D721Med (cell line): Measurements from ENCODE around the gene OXSR1.

Source experiments
- DNase-seq: peaks from one replicate; pipeline ENCODE4 v3.0.0; 2011; ENCODE audit warnings: low spot score; ENCODE audit not compliant: insufficient read length
- FAIRE-seq: peaks from 2 replicates; lab custom pipeline; 2011; peaks lifted over from hg19 to GRCh38; lab: Jason Lieb, UNC
- TF ChIP-seq, protein P1 (sequence below): IDR thresholded peaks from 2 replicates; pipeline ENCODE4 v1.5.1; 2012; ENCODE audit warnings: mild to moderate bottlenecking, control low read depth; ENCODE audit not compliant: insufficient read depth; ENCODE audit errors: missing control alignments

Gene OXSR1

DNA sequence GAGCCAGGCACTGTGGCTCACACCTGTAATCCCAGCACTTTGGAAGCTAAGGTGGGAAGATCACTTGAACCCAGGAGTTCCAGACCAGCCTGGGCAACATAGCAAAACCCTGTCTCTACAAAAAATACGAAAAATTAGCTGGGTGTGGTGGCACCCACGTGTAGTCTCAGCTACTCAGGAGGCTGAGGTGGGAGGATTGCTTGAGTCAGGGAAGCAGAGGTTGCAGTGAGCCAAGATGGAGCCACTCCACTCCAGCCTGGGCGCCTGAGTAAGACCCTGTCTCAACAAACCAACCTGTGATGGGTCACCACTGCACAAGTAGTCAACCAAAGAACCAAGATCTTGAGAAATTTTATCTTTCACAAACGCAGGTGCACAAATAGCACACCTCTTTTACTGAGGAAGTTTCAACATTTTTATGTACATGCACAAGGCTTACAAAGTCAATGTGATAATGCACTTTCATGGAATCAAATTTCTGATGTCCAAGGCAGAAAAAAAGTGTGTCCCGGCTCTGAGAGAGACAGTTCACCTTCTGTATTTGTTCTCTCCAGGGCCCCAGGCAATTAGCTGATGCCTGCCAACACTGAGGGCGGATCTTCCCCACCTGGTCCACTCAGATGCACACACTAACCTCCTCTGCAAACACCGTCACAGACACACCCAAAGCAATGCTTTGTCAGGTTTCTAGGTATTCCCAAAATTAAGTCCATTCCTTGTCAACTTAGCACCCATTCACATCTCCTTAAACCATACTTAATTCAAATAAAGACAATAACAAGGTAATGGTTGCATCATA is 40.8 kb upstream of the OXSR1 start:
- DNase-seq = no peak
- TF ChIP-seq, protein P1, sequence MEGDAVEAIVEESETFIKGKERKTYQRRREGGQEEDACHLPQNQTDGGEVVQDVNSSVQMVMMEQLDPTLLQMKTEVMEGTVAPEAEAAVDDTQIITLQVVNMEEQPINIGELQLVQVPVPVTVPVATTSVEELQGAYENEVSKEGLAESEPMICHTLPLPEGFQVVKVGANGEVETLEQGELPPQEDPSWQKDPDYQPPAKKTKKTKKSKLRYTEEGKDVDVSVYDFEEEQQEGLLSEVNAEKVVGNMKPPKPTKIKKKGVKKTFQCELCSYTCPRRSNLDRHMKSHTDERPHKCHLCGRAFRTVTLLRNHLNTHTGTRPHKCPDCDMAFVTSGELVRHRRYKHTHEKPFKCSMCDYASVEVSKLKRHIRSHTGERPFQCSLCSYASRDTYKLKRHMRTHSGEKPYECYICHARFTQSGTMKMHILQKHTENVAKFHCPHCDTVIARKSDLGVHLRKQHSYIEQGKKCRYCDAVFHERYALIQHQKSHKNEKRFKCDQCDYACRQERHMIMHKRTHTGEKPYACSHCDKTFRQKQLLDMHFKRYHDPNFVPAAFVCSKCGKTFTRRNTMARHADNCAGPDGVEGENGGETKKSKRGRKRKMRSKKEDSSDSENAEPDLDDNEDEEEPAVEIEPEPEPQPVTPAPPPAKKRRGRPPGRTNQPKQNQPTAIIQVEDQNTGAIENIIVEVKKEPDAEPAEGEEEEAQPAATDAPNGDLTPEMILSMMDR = no peak
- no peak for FAIRE-seq

DNA sequence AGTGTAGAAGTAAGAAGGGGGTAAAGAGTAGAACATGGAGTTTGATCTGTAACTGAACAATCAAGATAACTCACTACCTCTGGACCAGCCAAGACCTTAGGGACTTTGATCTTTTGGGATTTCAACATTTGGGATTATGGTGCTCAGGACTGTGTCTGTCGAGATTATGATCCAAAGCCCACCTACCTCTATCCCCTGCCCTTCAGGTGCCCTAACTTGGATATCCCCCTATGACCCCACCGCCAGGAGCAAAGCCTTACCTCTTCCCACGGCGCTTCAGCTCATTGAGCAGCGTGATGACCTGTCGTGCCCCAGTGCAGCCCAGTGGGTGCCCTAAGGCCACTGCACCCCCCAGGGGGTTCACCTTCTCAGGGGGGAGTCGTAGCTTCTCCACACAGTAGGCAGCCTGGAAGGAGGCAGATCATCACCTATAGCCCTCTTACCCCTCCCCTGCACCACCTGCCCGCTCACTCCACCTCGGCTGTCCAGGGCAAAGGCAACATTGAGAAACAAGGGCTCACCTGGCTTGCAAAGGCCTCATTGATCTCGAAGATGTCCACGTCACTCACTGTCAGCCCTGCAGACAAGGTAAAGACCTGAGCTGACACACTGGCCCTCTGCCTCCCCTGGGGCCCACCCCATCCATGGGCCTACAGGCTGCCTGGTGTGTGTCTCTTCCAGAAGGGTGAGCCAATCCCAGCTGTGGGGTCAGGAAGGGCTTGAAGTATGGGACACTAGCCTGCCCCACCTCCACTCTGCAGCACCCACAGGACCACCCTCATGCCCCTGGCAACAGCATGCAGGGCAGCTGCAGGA is 39.8 kb upstream of the OXSR1 start:
- DNase-seq (no peak), FAIRE-seq (no peak)
- TF ChIP-seq, protein P1 = no peak

DNA sequence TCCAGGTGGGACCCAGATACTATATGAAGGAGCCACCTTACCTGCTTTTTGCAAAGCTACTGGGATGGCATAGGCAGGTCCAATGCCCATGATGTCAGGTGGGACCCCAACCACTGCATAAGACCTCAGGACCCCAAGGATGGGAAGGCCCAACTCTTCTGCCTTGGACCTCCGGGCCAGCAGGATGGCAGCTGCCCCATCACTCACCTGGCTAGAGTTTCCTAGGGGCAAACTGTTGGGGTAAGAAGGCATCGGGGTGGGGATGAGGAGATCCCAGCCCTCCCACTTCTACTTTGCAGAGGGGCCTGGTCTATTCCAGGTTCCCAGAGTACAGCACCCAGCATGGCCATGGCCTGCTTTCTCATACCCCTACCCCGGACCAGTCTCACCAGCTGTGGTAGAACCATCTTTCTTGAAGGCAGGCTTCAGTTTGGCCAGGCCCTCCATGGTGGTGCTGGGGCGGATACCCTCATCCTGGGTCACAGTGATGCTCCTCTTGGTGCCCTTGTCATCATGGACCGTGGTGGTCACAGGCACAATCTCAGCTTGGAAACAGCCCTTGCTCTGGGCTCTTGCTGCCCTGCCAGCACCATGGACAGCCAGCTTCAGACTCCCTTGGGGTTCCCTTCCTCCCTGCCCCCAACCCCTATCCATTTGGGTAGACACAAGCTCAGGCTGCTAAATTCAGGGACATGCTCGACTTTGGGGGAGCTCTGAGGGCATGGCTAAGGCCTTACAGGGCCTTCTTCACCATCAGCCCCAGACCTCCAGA is 39.0 kb upstream of the OXSR1 start:
- no peak for FAIRE-seq
- DNase-seq = no peak
- TF ChIP-seq, protein P1 = no peak

DNA sequence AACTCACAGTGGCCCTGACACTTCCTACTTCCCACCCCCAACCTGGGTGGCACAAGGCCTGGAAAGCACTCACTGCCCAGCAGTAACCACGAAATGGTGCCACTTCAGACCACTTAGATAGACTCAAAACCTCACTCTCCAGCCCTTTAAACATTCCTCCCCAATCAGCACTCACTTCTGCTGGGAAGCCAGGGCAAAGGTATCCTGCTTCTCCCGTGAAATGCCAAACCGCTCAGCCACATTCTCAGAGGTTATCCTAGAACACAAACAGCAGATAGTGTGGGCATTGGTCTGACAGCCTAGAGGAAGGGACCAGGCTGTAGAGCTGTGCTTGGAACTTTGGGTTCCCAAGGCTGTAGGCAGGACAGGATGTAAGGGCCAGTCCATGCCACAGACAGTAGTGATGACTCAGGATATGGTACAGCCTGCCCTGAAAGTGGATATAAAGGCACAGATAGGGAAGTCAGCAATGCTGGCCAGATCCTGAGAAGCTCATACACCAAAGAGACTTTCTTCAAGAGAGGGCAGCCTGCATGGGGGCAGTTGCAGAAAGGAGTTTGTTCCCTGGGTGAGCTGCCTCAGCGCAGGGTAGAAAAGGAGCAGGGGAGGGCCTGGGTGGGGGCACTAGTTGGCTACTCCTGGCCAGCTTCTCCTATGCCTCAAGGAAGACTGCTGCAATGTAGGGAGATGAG is 37.6 kb upstream of the OXSR1 start:
- FAIRE-seq = no peak

DNA sequence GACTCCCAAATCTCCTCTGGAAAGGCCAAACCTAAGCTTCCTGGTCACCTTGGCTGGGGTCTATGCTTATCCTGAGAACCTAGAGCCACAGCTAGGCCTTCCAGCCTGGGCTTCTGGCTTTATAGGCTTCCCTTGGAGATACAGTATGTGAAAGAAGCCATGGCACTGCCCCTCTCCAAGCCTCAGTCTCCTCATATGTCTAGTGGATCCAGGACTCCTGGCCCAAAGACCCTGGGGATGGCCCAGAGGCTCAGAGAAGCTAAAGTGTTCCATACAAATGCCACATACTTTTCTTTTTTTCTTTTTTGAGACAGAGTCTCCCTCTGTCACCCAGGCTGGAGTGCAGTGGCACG is 37.1 kb upstream of the OXSR1 start:
- no peak for FAIRE-seq

More for the DNA sequence above, 37.6 kb upstream of the OXSR1 start:
- TF ChIP-seq, protein P1 = no peak
- no peak for DNase-seq

DNA sequence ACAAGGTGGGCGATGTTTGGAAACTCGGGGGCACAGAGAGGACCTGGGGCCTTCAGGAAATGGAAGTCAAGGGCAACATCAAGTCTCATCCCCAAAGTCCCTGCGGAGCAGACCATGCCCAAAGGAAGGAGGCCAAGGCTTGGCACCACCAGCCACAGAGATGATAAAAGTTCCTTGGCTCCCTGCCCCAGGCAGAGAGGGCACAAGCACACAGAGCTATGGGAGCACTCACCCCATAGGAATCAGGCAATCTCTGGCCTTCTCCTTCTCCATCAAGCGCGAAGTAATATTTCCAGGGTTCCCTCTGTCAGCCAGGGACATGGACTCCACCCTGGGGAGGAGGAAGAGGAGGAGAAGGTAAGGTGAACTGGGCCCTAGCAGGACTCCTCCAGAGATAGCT is 36.3 kb upstream of the OXSR1 start:
- no peak for FAIRE-seq
- TF ChIP-seq, protein P1 = no peak
- no peak for DNase-seq

More for the DNA sequence above, 37.1 kb upstream of the OXSR1 start:
- TF ChIP-seq, protein P1 = no peak
- no peak for DNase-seq
